Right hindlimb (tissue), 1 donor: Measurements from ENCODE around the gene ERGIC2.
"Not testable (repeated sequence)": the region's sequence is repeated elsewhere in the genome, so short reads cannot be mapped to it uniquely, and the experiment has no call there.

Experiments used
- DNase-seq: peaks from one replicate; pipeline ENCODE4 v3.0.0-alpha.2; 2018

ERGIC2 gene

GRCh38 chr12:29380536-29381523, at the start of gene ERGIC2:
TSS of gene ERGIC2 (minus strand) at chr12:29381172. CDS start at chr12:29371633, 9,539 bp downstream.
- DNase-seq, result peak; percentile 95

GRCh38 chr12:29430716-29431044, 49.7 kb upstream of the ERGIC2 start:
- DNase-seq, result no peak

- peak; percentile 15 for DNase-seq
Measured at GRCh38 chr12:29429999-29430715, 49.2 kb upstream of the ERGIC2 start.

- no peak for DNase-seq
Measured at GRCh38 chr12:29428633-29429032, 47.7 kb upstream of the ERGIC2 start.

GRCh38 chr12:29427964-29428363, 47.0 kb upstream of the ERGIC2 start:
- no peak for DNase-seq

GRCh38 chr12:29426498-29426897, 45.5 kb upstream of the ERGIC2 start:
- DNase-seq, result no peak

- DNase-seq, result no peak
Measured at GRCh38 chr12:29425722-29426121, 44.8 kb upstream of the ERGIC2 start.

- DNase-seq, result no peak
Measured at GRCh38 chr12:29416748-29417147, 35.8 kb upstream of the ERGIC2 start.

- no peak for DNase-seq
Measured at GRCh38 chr12:29415111-29415510, 34.1 kb upstream of the ERGIC2 start.

GRCh38 chr12:29414368-29414767, 33.4 kb upstream of the ERGIC2 start:
- DNase-seq, result no peak

- DNase-seq, result no peak
Measured at GRCh38 chr12:29405561-29405960, 24.6 kb upstream of the ERGIC2 start.

GRCh38 chr12:29403991-29404390, 23.0 kb upstream of the ERGIC2 start:
- DNase-seq, result no peak

- DNase-seq, result no peak
Measured at GRCh38 chr12:29402437-29402836, 21.5 kb upstream of the ERGIC2 start.

GRCh38 chr12:29398495-29398894, 17.5 kb upstream of the ERGIC2 start:
- DNase-seq, result no peak

- no peak for DNase-seq
Measured at GRCh38 chr12:29396774-29397173, 15.8 kb upstream of the ERGIC2 start.

- DNase-seq, result no peak
Measured at GRCh38 chr12:29395356-29395755, 14.4 kb upstream of the ERGIC2 start.

GRCh38 chr12:29390419-29390818, 9.4 kb upstream of the ERGIC2 start:
- not testable (repeated sequence) for DNase-seq

GRCh38 chr12:29389295-29389919, 8.4 kb upstream of the ERGIC2 start:
- DNase-seq, result no peak

- DNase-seq, result not testable (repeated sequence)
Measured at GRCh38 chr12:29386084-29386680, 5.2 kb upstream of the ERGIC2 start.

GRCh38 chr12:29385194-29385593, 4.2 kb upstream of the ERGIC2 start:
- DNase-seq, result not testable (repeated sequence)

GRCh38 chr12:29382251-29382650, 1.3 kb upstream of the ERGIC2 start:
- DNase-seq, result no peak

- no peak for DNase-seq
Measured at GRCh38 chr12:29376118-29376517, 4.9 kb downstream of the ERGIC2 start.

- no peak for DNase-seq
Measured at GRCh38 chr12:29374913-29375312, 6.1 kb downstream of the ERGIC2 start.
